Measurements from ENCODE around the gene LRCH1.

The LRCH1 gene

GRCh38 chr13:46546084-46546768 is 6.7 kb upstream of the LRCH1 start:
- no peak for TF ChIP-seq ZNF274 (IDR thresholded peaks at IDR 0.05; ENCODE audit: low read depth, low read length)
- H3K4me3 ChIP-seq (ENCODE audit: low read length), result no peak overlapping the region

GRCh38 chr13:46550822-46551221 is 2.1 kb upstream of the LRCH1 start:
- no peak overlapping the region for H3K4me3 ChIP-seq (ENCODE audit: low read length)
- TF ChIP-seq ZNF274 (IDR thresholded peaks at IDR 0.05; ENCODE audit: low read depth, low read length), result no peak

- no peak for TF ChIP-seq ZNF274 (IDR thresholded peaks at IDR 0.05; ENCODE audit: low read depth, low read length)
Measured at GRCh38 chr13:46551410-46552302, 1.3 kb upstream of the LRCH1 start.

GRCh38 chr13:46552303-46552682 is 677 bp upstream of the LRCH1 start:
- no peak for TF ChIP-seq ZNF274 (IDR thresholded peaks at IDR 0.05; ENCODE audit: low read depth, low read length)
- H3K4me3 ChIP-seq (ENCODE audit: low read length), result peak overlapping the region; percentile 89

More at GRCh38 chr13:46551410-46552302, 1.3 kb upstream of the LRCH1 start:
- peak overlapping the region; percentile 89; the same call in 1 of the 2 replicates for H3K4me3 ChIP-seq (ENCODE audit: low read length)

- H3K4me3 ChIP-seq (ENCODE audit: low read length), result peak overlapping the region; percentile 87
- TF ChIP-seq ZNF274 (IDR thresholded peaks at IDR 0.05; ENCODE audit: low read depth, low read length), result no peak
Measured at GRCh38 chr13:46553521-46553885, 533 bp downstream of the LRCH1 start.

GRCh38 chr13:46553886-46554858 is 1.2 kb downstream of the LRCH1 start:
- TF ChIP-seq ZNF274 (IDR thresholded peaks at IDR 0.05; ENCODE audit: low read depth, low read length), result no peak
- peak overlapping the region; percentile 87 for H3K4me3 ChIP-seq (ENCODE audit: low read length)

- peak overlapping the region; percentile 87 for H3K4me3 ChIP-seq (ENCODE audit: low read length)
Measured at GRCh38 chr13:46554951-46555350, 2.0 kb downstream of the LRCH1 start.

GRCh38 chr13:46555722-46556417 is 2.9 kb downstream of the LRCH1 start:
- H3K4me3 ChIP-seq (ENCODE audit: low read length), result no peak overlapping the region; the same call in 1 of the 2 replicates
- TF ChIP-seq ZNF274 (IDR thresholded peaks at IDR 0.05; ENCODE audit: low read depth, low read length), result no peak

More at GRCh38 chr13:46554951-46555350, 2.0 kb downstream of the LRCH1 start:
- TF ChIP-seq ZNF274 (IDR thresholded peaks at IDR 0.05; ENCODE audit: low read depth, low read length), result no peak

- no peak for TF ChIP-seq ZNF274 (IDR thresholded peaks at IDR 0.05; ENCODE audit: low read depth, low read length)
- H3K4me3 ChIP-seq (ENCODE audit: low read length), result no peak overlapping the region
Measured at GRCh38 chr13:46556418-46556779, 3.4 kb downstream of the LRCH1 start.

GRCh38 chr13:46559272-46559805 is 6.4 kb downstream of the LRCH1 start:
- TF ChIP-seq ZNF274 (IDR thresholded peaks at IDR 0.05; ENCODE audit: low read depth, low read length), result no peak
- H3K4me3 ChIP-seq (ENCODE audit: low read length), result no peak overlapping the region

- no peak for TF ChIP-seq ZNF274 (IDR thresholded peaks at IDR 0.05; ENCODE audit: low read depth, low read length)
- no peak overlapping the region for H3K4me3 ChIP-seq (ENCODE audit: low read length)
Measured at GRCh38 chr13:46560778-46561177, 7.8 kb downstream of the LRCH1 start.

- no peak for TF ChIP-seq ZNF274 (IDR thresholded peaks at IDR 0.05; ENCODE audit: low read depth, low read length)
- H3K4me3 ChIP-seq (ENCODE audit: low read length), result no peak overlapping the region
Measured at GRCh38 chr13:46561286-46561685, 8.3 kb downstream of the LRCH1 start.

- no peak overlapping the region for H3K4me3 ChIP-seq (ENCODE audit: low read length)
- TF ChIP-seq ZNF274 (IDR thresholded peaks at IDR 0.05; ENCODE audit: low read depth, low read length), result no peak
Measured at GRCh38 chr13:46561691-46562090, 8.7 kb downstream of the LRCH1 start.
